NCI-H2227 (cell line): Measurements from ENCODE around the gene UBL4B.
A peak's percentile ranks its signal among the peaks of the same experiment; 100 is the strongest.
"Not testable (repeated sequence)": the region's sequence is repeated elsewhere in the genome, so short reads cannot be mapped to it uniquely, and the experiment has no call there.

Experiments used
- DNase-seq: peaks from one replicate; lab custom pipeline; 2025; ENCODE audit not compliant: unreplicated experiment; lab: John Stamatoyannopoulos, UW

UBL4B gene

GRCh38 chr1:110112143-110112542 lies at the start of gene UBL4B:
Gene UBL4B (plus strand): TSS chr1:110112443. CDS start chr1:110112535, 92 bp downstream.
- no peak for DNase-seq

- DNase-seq: no peak
Measured at GRCh38 chr1:110062612-110063011, 49.6 kb upstream of the UBL4B start.

GRCh38 chr1:110063781-110064180 lies 48.5 kb upstream of the UBL4B start:
- no peak for DNase-seq

GRCh38 chr1:110064576-110065337 lies 47.5 kb upstream of the UBL4B start:
- no peak for DNase-seq

GRCh38 chr1:110065841-110066240 lies 46.4 kb upstream of the UBL4B start:
- DNase-seq: no peak

- no peak for DNase-seq
Measured at GRCh38 chr1:110067479-110067892, 44.8 kb upstream of the UBL4B start.

- DNase-seq: no peak
Measured at GRCh38 chr1:110067893-110068645, 44.2 kb upstream of the UBL4B start.

GRCh38 chr1:110068646-110069403 lies 43.4 kb upstream of the UBL4B start:
- DNase-seq: no peak

- no peak for DNase-seq
Measured at GRCh38 chr1:110069404-110070281, 42.6 kb upstream of the UBL4B start.

GRCh38 chr1:110070282-110070669 lies 42.0 kb upstream of the UBL4B start:
- no peak for DNase-seq

- peak; percentile 37 for DNase-seq
Measured at GRCh38 chr1:110070671-110071242, 41.5 kb upstream of the UBL4B start, which contains the start of gene ALX3. Gene ALX3 (minus strand): TSS chr1:110070672. CDS start chr1:110070612, 60 bp downstream.

- no peak for DNase-seq
Measured at GRCh38 chr1:110074166-110074565, 38.1 kb upstream of the UBL4B start.

- no peak for DNase-seq
Measured at GRCh38 chr1:110076789-110077500, 35.3 kb upstream of the UBL4B start.

GRCh38 chr1:110079995-110080394 lies 32.2 kb upstream of the UBL4B start:
- DNase-seq: not testable (repeated sequence)

- no peak for DNase-seq
Measured at GRCh38 chr1:110081061-110081460, 31.2 kb upstream of the UBL4B start.

- DNase-seq: no peak
Measured at GRCh38 chr1:110082477-110082876, 29.8 kb upstream of the UBL4B start.

- no peak for DNase-seq
Measured at GRCh38 chr1:110083061-110083865, 29.0 kb upstream of the UBL4B start.

- no peak for DNase-seq
Measured at GRCh38 chr1:110083866-110084226, 28.4 kb upstream of the UBL4B start.
